Glomerular visceral epithelial cell (primary cell): ENCODE measurements around the gene ZNF318.

Experiments
- DNase-seq: peaks from one replicate; pipeline ENCODE4 v3.0.0-alpha.2; 2016; ENCODE audit errors: extremely low spot score

The ZNF318 gene

GRCh38 chr6:43299338-43300293 is 69.8 kb downstream of the ZNF318 start:
- DNase-seq: no peak

- DNase-seq: no peak
These were observed 70.7 kb downstream of the ZNF318 start for GRCh38 chr6:43298565-43299337.

GRCh38 chr6:43297644-43298564 is 71.5 kb downstream of the ZNF318 start, which contains the start of gene SLC22A7:
Gene SLC22A7 (plus strand): TSS chr6:43298260. CDS start chr6:43298359, 99 bp downstream.
- DNase-seq: no peak

DNA sequence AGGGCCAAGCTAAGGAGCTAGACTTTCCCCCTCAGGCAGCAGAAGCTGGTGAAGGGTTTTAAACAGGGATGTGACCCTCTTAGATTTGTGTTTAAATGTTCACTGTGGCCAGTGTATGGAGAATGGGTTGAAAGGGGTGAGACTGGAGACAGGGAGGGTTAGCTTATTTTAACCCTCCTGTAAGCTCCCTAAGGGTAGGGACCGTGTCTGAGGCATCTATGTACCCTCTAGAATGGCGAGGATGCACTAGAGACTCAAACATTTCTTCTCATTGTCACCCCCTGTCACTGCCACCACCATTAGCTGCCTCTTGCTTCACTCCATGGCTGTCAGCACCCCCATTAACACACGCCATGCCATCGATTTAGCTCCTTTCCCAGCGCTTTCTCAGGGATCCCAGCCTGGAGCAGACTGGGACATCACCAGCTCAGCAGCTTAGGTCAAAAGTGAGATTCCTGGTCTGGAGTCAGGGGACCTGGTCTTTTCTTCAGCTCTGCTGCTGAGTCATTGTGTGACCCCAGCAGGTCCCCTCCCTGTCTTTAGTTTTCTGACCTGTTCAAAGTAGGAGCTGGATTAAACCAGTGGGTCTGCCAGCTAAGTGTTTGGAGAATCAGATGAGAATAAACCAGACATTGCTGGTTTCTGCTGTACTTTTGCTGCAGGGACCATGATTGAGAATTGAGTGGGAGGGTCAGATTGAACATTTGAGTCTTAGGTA is 72.5 kb downstream of the ZNF318 start:
- DNase-seq: no peak

DNA sequence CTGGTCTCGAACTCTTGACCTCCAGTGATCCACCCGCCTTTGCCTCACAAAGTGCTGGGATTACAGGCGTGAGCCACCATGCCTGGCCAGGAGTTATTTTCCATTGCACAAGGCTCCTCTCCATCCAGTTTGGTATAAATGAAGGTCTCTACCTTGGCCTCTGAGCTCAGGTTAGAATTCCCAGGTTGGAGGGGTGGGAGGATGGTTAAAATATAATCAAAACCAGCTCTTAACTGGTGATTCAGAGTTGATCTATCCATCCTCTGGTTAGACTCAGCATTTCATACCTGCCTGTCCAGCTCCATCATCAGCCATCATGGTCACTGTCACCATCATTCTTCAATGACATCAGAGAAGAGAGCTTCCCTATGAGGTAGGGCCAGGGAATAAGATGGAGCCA is 74.0 kb downstream of the ZNF318 start:
- no peak for DNase-seq

DNA sequence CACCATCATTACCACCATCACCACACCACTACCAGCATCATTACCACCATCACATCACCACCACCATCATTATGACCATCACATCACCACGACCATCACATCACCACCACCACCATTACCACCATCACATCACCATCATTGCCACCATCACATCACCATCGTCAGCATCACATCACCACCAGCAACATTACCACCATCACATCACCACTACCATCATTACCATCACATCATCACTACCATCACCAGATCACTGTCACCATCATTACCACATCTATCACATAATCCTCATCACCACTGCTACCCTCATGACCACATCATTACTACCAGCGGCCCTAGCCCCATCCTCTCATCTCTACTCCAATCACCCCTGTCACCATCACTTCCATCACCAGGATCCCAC is 74.9 kb downstream of the ZNF318 start:
- DNase-seq: no peak

DNA sequence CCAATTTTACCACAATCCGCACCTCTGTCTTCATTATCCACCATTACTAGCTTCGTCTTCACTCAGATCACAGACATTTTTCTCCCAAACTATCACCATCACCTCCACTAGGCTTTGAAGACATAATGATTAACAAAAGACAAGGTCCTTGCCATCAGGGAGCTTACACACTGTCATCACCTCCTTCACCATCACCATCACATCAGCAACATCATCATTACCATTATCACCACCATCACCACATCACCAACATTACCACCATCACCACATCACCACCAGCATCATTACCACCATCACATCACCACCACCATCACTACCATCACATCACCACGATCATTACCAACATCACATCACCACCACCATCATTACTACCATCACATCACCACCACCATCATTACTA is 75.7 kb downstream of the ZNF318 start:
- no peak for DNase-seq

GRCh38 chr6:43292763-43293318 is 76.6 kb downstream of the ZNF318 start:
- no peak for DNase-seq

DNA sequence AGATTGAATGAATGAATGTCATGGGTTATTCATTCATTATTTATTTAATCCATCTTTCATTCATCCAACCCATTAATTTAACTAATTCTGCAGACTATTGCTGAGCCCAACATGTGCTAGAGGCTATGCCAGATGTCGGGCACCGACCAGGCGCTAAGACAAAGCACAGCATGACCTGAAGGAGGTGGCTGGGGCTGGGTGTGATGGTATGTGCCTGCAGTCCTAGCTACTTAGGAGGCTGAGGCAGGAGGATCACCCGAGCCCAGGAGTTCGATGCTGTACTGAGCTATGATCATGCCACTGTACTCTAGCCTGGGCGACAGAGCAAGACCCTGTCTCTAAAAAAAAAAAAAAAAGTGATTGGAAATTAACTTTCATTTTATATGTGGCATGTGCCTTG is 77.1 kb downstream of the ZNF318 start:
- no peak for DNase-seq

DNA sequence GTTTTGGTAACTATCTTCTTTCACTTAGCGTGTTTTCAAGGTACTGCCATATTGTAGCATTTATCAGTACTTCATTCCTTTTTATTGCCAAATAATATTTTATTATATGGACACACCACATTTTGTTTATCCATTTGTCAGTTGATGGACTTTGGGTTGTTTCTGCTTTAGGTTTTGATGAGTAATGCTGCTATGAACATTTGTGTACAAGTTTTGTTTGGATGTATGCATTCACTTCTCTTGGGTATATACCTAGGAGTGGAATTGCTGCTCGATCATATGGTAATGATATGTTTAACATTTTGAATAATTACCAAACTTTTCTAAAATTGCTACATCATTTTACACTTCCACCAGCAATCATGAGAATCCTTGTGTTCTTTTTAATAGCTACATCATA is 77.7 kb downstream of the ZNF318 start:
- DNase-seq: no peak

- DNase-seq: no peak
These were observed 78.5 kb downstream of the ZNF318 start for GRCh38 chr6:43290905-43291355.

DNA sequence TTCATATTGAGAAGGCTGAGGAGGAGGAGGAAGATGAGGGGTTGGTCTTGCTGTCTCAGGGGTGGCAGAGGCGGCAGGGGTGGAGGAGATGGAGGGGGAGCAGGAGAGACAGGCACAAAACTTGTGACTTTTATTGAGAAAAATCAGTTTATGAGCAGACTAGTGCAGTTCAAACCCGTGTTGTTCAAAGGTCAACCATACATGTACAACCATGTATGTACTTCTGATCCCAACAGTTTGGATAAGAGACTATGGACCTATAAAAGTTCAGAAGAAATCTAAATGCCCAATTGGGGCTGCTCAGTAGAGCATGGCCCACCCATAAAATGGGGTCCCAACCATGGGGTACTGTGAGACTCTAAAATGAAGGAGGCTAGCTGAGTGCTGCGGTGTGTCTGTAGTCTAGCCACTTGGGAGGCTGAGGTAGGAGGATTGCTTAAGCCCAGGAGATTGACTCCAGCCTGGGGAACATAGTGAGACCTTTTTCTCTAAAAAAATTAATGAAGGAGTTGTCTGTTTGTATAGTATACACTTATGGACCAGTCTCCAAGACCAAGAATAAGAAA is 79.0 kb downstream of the ZNF318 start:
- DNase-seq: no peak

GRCh38 chr6:43287717-43288679 is 81.4 kb downstream of the ZNF318 start:
- no peak for DNase-seq

- DNase-seq: no peak
These were observed 82.3 kb downstream of the ZNF318 start for GRCh38 chr6:43286980-43287716.

- DNase-seq: no peak
These were observed 82.9 kb downstream of the ZNF318 start for GRCh38 chr6:43286456-43286979.
